GM12864 (cell line): ENCODE data around the gene CAP2.

Experiments
- DNase-seq: peaks from one replicate; pipeline ENCODE4 v3.0.0-alpha.2; 2011; ENCODE audit warnings: low read depth
- H3K4me3 ChIP-seq: 2 replicates; pipeline ENCODE4 v1.5.1; 2011; ENCODE audit warnings: mild to moderate bottlenecking, low read depth, low read length, control low read depth
- TF ChIP-seq, protein P1 (sequence below): IDR thresholded peaks from 2 replicates; pipeline ENCODE4 v1.5.1; 2011; ENCODE audit warnings: low read depth, mild to moderate bottlenecking, moderate library complexity, low read length, control low read depth, inconsistent platforms; ENCODE audit errors: missing control alignments

CAP2 gene

DNA sequence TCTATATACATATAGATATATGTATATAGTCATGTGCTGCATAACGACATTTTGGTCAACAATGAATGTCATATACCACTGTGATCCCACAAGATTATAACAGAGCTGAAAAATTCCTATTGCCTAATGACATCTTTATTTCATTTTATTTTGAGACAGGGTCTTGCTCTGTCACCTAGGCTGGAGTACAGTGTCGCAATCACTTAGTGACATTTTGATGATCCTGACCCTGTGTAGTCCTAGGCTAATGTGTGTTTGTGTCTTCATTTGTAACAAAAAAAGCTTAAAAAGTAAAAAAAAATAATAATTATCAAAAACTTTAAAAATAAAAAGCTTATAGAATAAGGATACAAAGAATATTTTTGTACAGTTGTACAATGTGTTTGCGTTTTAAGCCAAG lies 202.7 kb downstream of the CAP2 start:
- TF ChIP-seq, protein P1, sequence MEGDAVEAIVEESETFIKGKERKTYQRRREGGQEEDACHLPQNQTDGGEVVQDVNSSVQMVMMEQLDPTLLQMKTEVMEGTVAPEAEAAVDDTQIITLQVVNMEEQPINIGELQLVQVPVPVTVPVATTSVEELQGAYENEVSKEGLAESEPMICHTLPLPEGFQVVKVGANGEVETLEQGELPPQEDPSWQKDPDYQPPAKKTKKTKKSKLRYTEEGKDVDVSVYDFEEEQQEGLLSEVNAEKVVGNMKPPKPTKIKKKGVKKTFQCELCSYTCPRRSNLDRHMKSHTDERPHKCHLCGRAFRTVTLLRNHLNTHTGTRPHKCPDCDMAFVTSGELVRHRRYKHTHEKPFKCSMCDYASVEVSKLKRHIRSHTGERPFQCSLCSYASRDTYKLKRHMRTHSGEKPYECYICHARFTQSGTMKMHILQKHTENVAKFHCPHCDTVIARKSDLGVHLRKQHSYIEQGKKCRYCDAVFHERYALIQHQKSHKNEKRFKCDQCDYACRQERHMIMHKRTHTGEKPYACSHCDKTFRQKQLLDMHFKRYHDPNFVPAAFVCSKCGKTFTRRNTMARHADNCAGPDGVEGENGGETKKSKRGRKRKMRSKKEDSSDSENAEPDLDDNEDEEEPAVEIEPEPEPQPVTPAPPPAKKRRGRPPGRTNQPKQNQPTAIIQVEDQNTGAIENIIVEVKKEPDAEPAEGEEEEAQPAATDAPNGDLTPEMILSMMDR = no peak
- DNase-seq = no peak
- no peak overlapping the region for H3K4me3 ChIP-seq

- H3K4me3 ChIP-seq = peak within 1 kb of the TSS; percentile 80
- DNase-seq = peak; percentile 75
- TF ChIP-seq, protein P1 = peak; percentile 31
These were observed 206.6 kb downstream of the CAP2 start, which contains the start of gene FAM8A1 for GRCh38 chr6:17599877-17600526. FAM8A1 (plus strand) TSS chr6:17600302; CDS start chr6:17600410, 108 bp downstream.

GRCh38 chr6:17600527-17601385 lies 207.4 kb downstream of the CAP2 start:
- H3K4me3 ChIP-seq = peak overlapping the region; percentile 80
- DNase-seq = no peak
- TF ChIP-seq, protein P1 = no peak

GRCh38 chr6:17601386-17601703 lies 207.9 kb downstream of the CAP2 start:
- TF ChIP-seq, protein P1 = no peak
- H3K4me3 ChIP-seq = peak overlapping the region; percentile 80
- DNase-seq = no peak

- H3K4me3 ChIP-seq = no peak overlapping the region
- no peak for DNase-seq
- TF ChIP-seq, protein P1 = no peak
These were observed 209.5 kb downstream of the CAP2 start for GRCh38 chr6:17602888-17603287.

GRCh38 chr6:17606606-17607005 lies 213.2 kb downstream of the CAP2 start:
- no peak for DNase-seq
- H3K4me3 ChIP-seq = no peak overlapping the region
- TF ChIP-seq, protein P1 = no peak
